Neuronal stem cell (in vitro differentiated cells): Measurements from ENCODE around the gene LAMB3.

Source experiments
- DNase-seq: peaks from one replicate; pipeline ENCODE4 v3.0.0-alpha.2; 2013; ENCODE audit warnings: low spot score
- H2AFZ ChIP-seq: one replicate; pipeline ENCODE4 v1.6.1; 2013; ENCODE audit warnings: mild to moderate bottlenecking, low read length, inconsistent platforms
- H2AK5ac ChIP-seq: 2 replicates; pipeline ENCODE4 v1.6.1; 2013; ENCODE audit warnings: low read depth, mild to moderate bottlenecking, inconsistent platforms, low read length, moderate library complexity, mixed read lengths
- H2BK120ac ChIP-seq: 2 replicates; pipeline ENCODE4 v1.6.1; 2013; ENCODE audit warnings: low read depth, mild to moderate bottlenecking, inconsistent platforms, low read length, moderate library complexity, mixed read lengths
- H2BK12ac ChIP-seq: one replicate; pipeline ENCODE4 v1.6.1; 2013; ENCODE audit warnings: low read length, inconsistent platforms
- H2BK15ac ChIP-seq: 2 replicates; pipeline ENCODE4 v1.6.1; 2013; ENCODE audit warnings: mild to moderate bottlenecking, low read length, inconsistent platforms, mixed read lengths
- H2BK5ac ChIP-seq: one replicate; pipeline ENCODE4 v1.6.1; 2013; ENCODE audit warnings: inconsistent platforms, mild to moderate bottlenecking, low read length, moderate library complexity
- H3K14ac ChIP-seq: one replicate; pipeline ENCODE4 v1.6.1; 2013; ENCODE audit warnings: low read length, inconsistent platforms
- H3K18ac ChIP-seq: 2 replicates; pipeline ENCODE4 v1.6.1; 2013; ENCODE audit warnings: low read length, inconsistent platforms
- H3K23ac ChIP-seq: 2 replicates; pipeline ENCODE4 v1.6.1; 2013; ENCODE audit warnings: low read depth, mild to moderate bottlenecking, mixed read lengths, low read length, inconsistent platforms; ENCODE audit not compliant: poor library complexity
- H3K27ac ChIP-seq: replicated peaks from 3 replicates; pipeline ENCODE4 v1.5.1; 2013; ENCODE audit warnings: low read length, inconsistent platforms
- H3K27me3 ChIP-seq, 3 experiments: 2 replicates each; pipeline ENCODE4 v1.6.1; 2013; ENCODE audit warnings: low read length in 3 of 3, mild to moderate bottlenecking in 2 of 3, inconsistent platforms in 1 of 3, low read depth in 1 of 3, mixed read lengths in 1 of 3, moderate library complexity in 1 of 3; ENCODE audit not compliant: control insufficient read depth in 3 of 3, insufficient read depth in 3 of 3
- H3K36me3 ChIP-seq, 2 donors: replicated peaks in 1 of 2; 2 replicates each; pipeline ENCODE4 v1.6.1; 2013; ENCODE audit warnings: low read length in 2 of 2; ENCODE audit not compliant: control insufficient read depth in 2 of 2, insufficient read depth in 2 of 2
- H3K4ac ChIP-seq: 2 replicates; pipeline ENCODE4 v1.6.1; 2013; ENCODE audit warnings: inconsistent platforms, mild to moderate bottlenecking, low read length, moderate library complexity
- H3K4me1 ChIP-seq, 2 donors: 1 replicate in 1 of 2; 2 replicates in 1 of 2; pipeline ENCODE4 v1.6.1; 2013; ENCODE audit warnings: low read length in 2 of 2, low read depth in 1 of 2; ENCODE audit not compliant: control insufficient read depth in 2 of 2, insufficient read depth in 1 of 2
- H3K4me2 ChIP-seq: one replicate; pipeline ENCODE4 v1.6.1; 2013; ENCODE audit warnings: mild to moderate bottlenecking, low read length, inconsistent platforms; ENCODE audit not compliant: insufficient read depth, poor library complexity, severe bottlenecking
- H3K4me3 ChIP-seq, 2 donors: 2 replicates each; pipeline ENCODE4 v1.5.1; 2013; ENCODE audit warnings: low read length in 2 of 2, mild to moderate bottlenecking in 2 of 2, inconsistent platforms in 1 of 2, moderate library complexity in 1 of 2
- H3K79me1 ChIP-seq: one replicate; pipeline ENCODE4 v1.6.1; 2013; ENCODE audit warnings: low read depth, mild to moderate bottlenecking, inconsistent platforms, low read length, moderate library complexity
- H3K9ac ChIP-seq: one replicate; pipeline ENCODE4 v1.6.1; 2013; ENCODE audit warnings: mild to moderate bottlenecking, low read depth, low read length, inconsistent platforms; ENCODE audit not compliant: poor library complexity
- H3K9me3 ChIP-seq, 2 donors: replicated peaks in 1 of 2; 2 replicates each; pipeline versions ENCODE3 to v1.6.1; 2013; ENCODE audit warnings: low read length in 2 of 2, mild to moderate bottlenecking in 2 of 2, inconsistent platforms in 1 of 2, low read depth in 1 of 2, mixed read lengths in 1 of 2, moderate library complexity in 1 of 2; ENCODE audit not compliant: control insufficient read depth in 2 of 2, insufficient read depth in 1 of 2
- H4K8ac ChIP-seq: one replicate; pipeline ENCODE4 v1.6.1; 2013; ENCODE audit warnings: low read depth, mild to moderate bottlenecking, inconsistent platforms, low read length, moderate library complexity
- H4K91ac ChIP-seq: one replicate; pipeline ENCODE4 v1.6.1; 2013; ENCODE audit warnings: low read length, low read depth, mild to moderate bottlenecking, inconsistent platforms; ENCODE audit not compliant: poor library complexity
- WGBS, 2 donors: extraction: QIAGEN DNeasy Blood & Tissue Kit; methylation state at CpG; one replicate each; pipeline ENCODE4 v1.1.7; 2013; ENCODE audit warnings: missing lambda C conversion rate in 2 of 2, mixed read lengths in 1 of 2; ENCODE audit not compliant: insufficient read length in 2 of 2, insufficient replicate concordance in 1 of 2; ENCODE audit errors: extremely low coverage in 2 of 2; 5-methylcytosine and 5-hydroxymethylcytosine counted together

LAMB3 gene

DNA sequence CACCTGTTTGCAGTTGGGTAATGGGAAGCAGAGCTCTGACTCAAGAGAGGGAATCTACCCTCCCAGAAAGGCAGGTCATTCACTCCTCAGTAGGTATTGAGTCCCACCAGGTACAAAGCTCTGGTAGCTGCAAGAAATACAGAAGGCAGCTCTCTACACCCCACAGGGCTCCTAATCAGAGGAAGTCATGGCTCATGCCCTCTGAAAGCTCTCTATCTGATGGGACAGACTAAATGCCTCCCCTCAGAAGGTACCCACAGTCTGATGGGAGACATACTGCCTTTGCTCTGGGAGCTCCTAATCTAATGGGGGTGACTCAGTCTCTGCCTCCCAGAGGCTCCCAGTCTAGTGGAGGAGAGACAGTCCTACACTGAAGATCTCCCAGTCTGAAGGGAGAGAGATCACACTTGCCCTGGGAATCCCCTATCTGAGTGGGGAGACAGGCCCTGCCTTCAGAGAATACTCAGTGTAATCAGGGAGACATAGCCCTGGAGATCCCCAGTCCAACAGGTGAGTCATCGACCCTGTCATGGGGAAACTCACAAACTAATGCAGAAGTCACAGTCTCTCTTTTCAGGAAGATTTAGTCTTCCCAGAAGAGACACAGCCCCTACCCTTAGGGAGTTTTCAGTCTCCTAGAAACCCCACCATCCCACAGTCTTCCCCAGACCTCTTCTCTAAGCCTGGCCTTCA lies 45.0 kb downstream of the LAMB3 start:
- DNase-seq: no peak
- no peak overlapping the region for H3K9ac ChIP-seq
- H2AFZ ChIP-seq: no peak overlapping the region
- no peak overlapping the region for H3K4me3 ChIP-seq
- H2AK5ac ChIP-seq: no peak overlapping the region
- H3K4me2 ChIP-seq: no peak overlapping the region
- no peak overlapping the region for H3K18ac ChIP-seq
- no peak overlapping the region for H3K4ac ChIP-seq
- H3K4me1 ChIP-seq: no peaks in the 10 kb centered on the region
- no peak overlapping the region for H2BK5ac ChIP-seq
- H4K8ac ChIP-seq: no peak overlapping the region
- H3K27me3 ChIP-seq: no peaks in the 10 kb centered on the region
- H3K9me3 ChIP-seq: no peaks in the 10 kb centered on the region
- H2BK12ac ChIP-seq: no peak overlapping the region
- no peak overlapping the region for H3K14ac ChIP-seq
- no peak overlapping the region for H3K27ac ChIP-seq
- no CpG with 5 or more reads among the region's 1 CpG for WGBS, 2 donors
- no peak overlapping the region for H2BK120ac ChIP-seq
- no peak overlapping the region for H3K23ac ChIP-seq
- H3K36me3 ChIP-seq: peaks cover 0 to 5% of the 10 kb centered on the region in 2 donors
- no peak overlapping the region for H4K91ac ChIP-seq
- peaks cover 2% of the 10 kb centered on the region for H3K79me1 ChIP-seq
- no peak overlapping the region for H2BK15ac ChIP-seq

DNA sequence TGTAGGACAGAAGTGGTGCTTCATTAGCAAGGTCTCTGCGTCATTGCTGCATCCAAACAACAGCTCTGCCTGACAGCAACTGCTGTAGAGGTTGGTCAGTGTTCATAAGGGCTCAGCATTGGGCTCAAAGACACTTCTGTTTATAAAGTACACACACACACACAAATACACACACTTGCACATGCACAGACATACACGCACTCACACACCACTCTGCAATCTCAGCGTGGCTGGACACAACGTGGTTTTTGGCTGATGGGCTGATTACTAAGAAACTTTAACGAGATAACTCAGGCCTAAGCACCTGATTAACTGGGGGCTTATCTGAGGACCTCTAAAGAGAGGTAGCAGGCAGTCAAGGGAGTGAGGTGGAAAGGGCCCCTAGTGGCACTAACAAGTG lies 48.3 kb downstream of the LAMB3 start:
- Histone ChIP-seq H3K4me2 (no peak overlapping the region), H2BK5ac (no peak overlapping the region), H3K27me3 (no peaks in the 10 kb centered on the region), H2BK120ac (no peak overlapping the region), H3K9ac (no peak overlapping the region), H3K14ac (no peak overlapping the region), H4K91ac (no peak overlapping the region), H3K23ac (no peak overlapping the region), H3K18ac (no peak overlapping the region), H3K4me3 (no peak overlapping the region), H3K4me1 (no peaks in the 10 kb centered on the region), H3K27ac (no peak overlapping the region), H3K36me3 (peaks cover 0 to 6% of the 10 kb centered on the region in 2 donors), H2BK12ac (no peak overlapping the region), H3K9me3 (no peaks in the 10 kb centered on the region), H3K4ac (no peak overlapping the region), H3K79me1 (no peaks in the 10 kb centered on the region), H2AK5ac (no peak overlapping the region), H2AFZ (no peak overlapping the region), H4K8ac (no peak overlapping the region), H2BK15ac (no peak overlapping the region)
- DNase-seq: no peak
- no CpG with 5 or more reads among the region's 5 CpGs for WGBS, 2 donors

DNA sequence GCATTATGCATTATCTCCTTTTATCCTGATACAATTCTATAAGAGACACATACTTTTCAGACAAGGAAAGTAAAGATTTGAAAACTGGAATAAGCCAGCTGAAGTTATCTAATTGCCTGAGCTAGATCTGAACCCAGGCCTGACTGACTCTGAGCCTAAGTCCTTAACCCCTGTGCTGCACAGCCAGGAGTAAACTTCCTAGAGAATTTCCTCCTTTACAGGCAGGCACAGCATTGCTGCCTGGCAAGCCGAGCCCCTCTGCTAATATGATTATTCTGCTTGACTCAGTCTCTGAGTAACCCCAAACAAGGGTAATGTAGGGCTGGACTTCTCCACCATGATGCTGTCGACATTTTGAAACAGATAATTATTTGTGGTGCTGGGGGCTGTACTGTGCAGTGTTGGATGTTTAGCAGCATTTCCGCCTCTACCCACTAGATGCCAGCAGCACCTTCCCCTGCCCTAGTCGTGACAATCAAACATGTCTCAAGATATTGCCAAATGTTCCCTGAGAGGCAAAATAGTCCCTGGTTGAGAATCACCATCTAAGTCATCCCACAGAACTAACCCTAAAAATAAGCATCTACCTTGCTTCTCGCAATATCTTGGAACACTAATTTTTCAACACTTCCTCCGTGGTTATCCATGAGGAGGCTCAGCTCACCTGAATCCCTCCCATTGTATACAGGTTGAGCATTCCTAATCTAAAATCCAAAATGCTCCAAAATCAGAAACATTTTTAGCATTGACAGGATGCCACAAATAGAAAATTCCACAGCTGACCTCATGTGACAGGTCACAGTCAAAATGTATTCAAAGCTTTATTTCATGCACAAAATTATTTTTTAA lies 50.2 kb downstream of the LAMB3 start:
- no CpG with 5 or more reads among the region's 6 CpGs for WGBS, 2 donors

GRCh38 chr1:209600541-209600940 lies 51.7 kb downstream of the LAMB3 start:
- Histone ChIP-seq H3K9me3 (no peaks in the 10 kb centered on the region), H3K4me3 (no peak overlapping the region), H2BK120ac (no peak overlapping the region), H3K79me1 (no peaks in the 10 kb centered on the region), H2AFZ (no peak overlapping the region), H4K91ac (no peak overlapping the region), H3K9ac (no peak overlapping the region), H2BK5ac (no peak overlapping the region), H3K23ac (no peak overlapping the region), H2BK12ac (no peak overlapping the region), H3K4ac (no peak overlapping the region), H3K27me3 (no peaks in the 10 kb centered on the region), H3K36me3 (peaks cover 0 to 2% of the 10 kb centered on the region in 2 donors), H3K18ac (no peak overlapping the region), H3K14ac (no peak overlapping the region), H4K8ac (no peak overlapping the region), H3K4me1 (no peaks in the 10 kb centered on the region), H3K4me2 (no peak overlapping the region), H2BK15ac (no peak overlapping the region), H2AK5ac (no peak overlapping the region), H3K27ac (no peak overlapping the region)
- no peak for DNase-seq
- WGBS, 2 donors: no CpG with 5 or more reads among the region's 1 CpG

More for the DNA sequence above, 50.2 kb downstream of the LAMB3 start:
- Histone ChIP-seq H2BK120ac (no peak overlapping the region), H2AK5ac (no peak overlapping the region), H3K4me2 (no peak overlapping the region), H3K14ac (no peak overlapping the region), H3K79me1 (no peaks in the 10 kb centered on the region), H3K27me3 (no peaks in the 10 kb centered on the region), H4K91ac (no peak overlapping the region), H2BK5ac (no peak overlapping the region), H2BK12ac (no peak overlapping the region), H3K4ac (no peak overlapping the region), H3K4me3 (no peak overlapping the region), H3K36me3 (peaks cover 0 to 4% of the 10 kb centered on the region in 2 donors), H3K23ac (no peak overlapping the region), H3K9ac (no peak overlapping the region), H2AFZ (no peak overlapping the region), H3K9me3 (no peaks in the 10 kb centered on the region), H3K27ac (no peak overlapping the region), H3K4me1 (no peaks in the 10 kb centered on the region), H2BK15ac (no peak overlapping the region), H4K8ac (no peak overlapping the region), H3K18ac (no peak overlapping the region)
- no peak for DNase-seq
